Cardiac fibroblast (primary cell): ENCODE measurements around the gene TSC22D2.

ENCODE experiments used
- DNase-seq, 2 donors: peaks; one replicate each; pipeline versions ENCODE4 v3.0.0 to v3.0.0-alpha.2; 2010; ENCODE audit warnings: low read depth in 2 of 2
- H3K4me3 ChIP-seq, 2 donors: replicated peaks in 1 of 2; 1 replicate in 1 of 2; 2 replicates in 1 of 2; pipeline ENCODE4 v1.5.1; 2011; ENCODE audit warnings: low read depth in 2 of 2, low read length in 2 of 2, mild to moderate bottlenecking in 2 of 2, moderate library complexity in 1 of 2
- CTCF ChIP-seq: IDR thresholded peaks from one replicate; pipeline ENCODE4 v1.5.1; 2011; ENCODE audit warnings: low read depth, mild to moderate bottlenecking, low read length, inconsistent platforms

Gene TSC22D2

GRCh38 chr3:150429767-150430671 lies 21.9 kb downstream of the TSC22D2 start:
- H3K4me3 ChIP-seq = no peak overlapping the region
- no peak for TF ChIP-seq CTCF
- no peak for DNase-seq

- DNase-seq = no peak
- no peak for TF ChIP-seq CTCF
- no peak overlapping the region for H3K4me3 ChIP-seq
Measured at GRCh38 chr3:150433347-150433746, 25.2 kb downstream of the TSC22D2 start.

- H3K4me3 ChIP-seq = no peak overlapping the region
- DNase-seq = no peak
- TF ChIP-seq CTCF = no peak
Measured at GRCh38 chr3:150434234-150434633, 26.1 kb downstream of the TSC22D2 start.

GRCh38 chr3:150436161-150436560 lies 28.1 kb downstream of the TSC22D2 start:
- DNase-seq = no peak
- no peak overlapping the region for H3K4me3 ChIP-seq
- TF ChIP-seq CTCF = no peak

- DNase-seq = no peak
- H3K4me3 ChIP-seq = no peak overlapping the region
- no peak for TF ChIP-seq CTCF
Measured at GRCh38 chr3:150439657-150440056, 31.6 kb downstream of the TSC22D2 start.

- H3K4me3 ChIP-seq = no peak overlapping the region
- TF ChIP-seq CTCF = no peak
- peak; percentile 34 to 48 for DNase-seq
Measured at GRCh38 chr3:150443331-150443741, 35.2 kb downstream of the TSC22D2 start.
